CD4-positive, alpha-beta T cell (primary cell): ENCODE results near the gene LBHD2. TPM values are rescaled to one million over a fixed set of nuclear protein-coding genes. Genes with fewer than 3 reads are reported as not detected.

ENCODE experiments used
- ATAC-seq: fragments of 200-7000 bp; cut with Tn5 transposase; one replicate; pipeline ENCODE4 v1.10.0; 2022; ENCODE audit warnings: mild to moderate bottlenecking; ENCODE audit not compliant: poor library complexity
- CTCF ChIA-PET: fragments of 350-600 bp; sonication (Branson Sonifier 250); formaldehyde crosslinking; loops from one replicate; lab custom pipeline; 2021; ENCODE audit warnings: antibody characterized with exemption, inconsistent platforms; lab: Charles Lee
- POLR2A ChIA-PET: fragments of 350-600 bp; sonication (Branson Sonifier 250); formaldehyde crosslinking; loops from one replicate; lab custom pipeline; 2021; ENCODE audit warnings: antibody characterized with exemption, inconsistent platforms; lab: Charles Lee
- DNase-seq, 14 experiments: peaks; one replicate each; pipeline ENCODE4 v3.0.0-alpha.2; 2013 to 2020; ENCODE audit warnings: mixed read lengths in 2 of 14
- H3K27ac ChIP-seq, 2 donors: one replicate each; pipeline versions ENCODE4 v1.5.1 to v1.7.0; 2013; ENCODE audit warnings: low read length in 2 of 2, low read depth in 1 of 2, mild to moderate bottlenecking in 1 of 2
- H3K27me3 ChIP-seq, 2 experiments: 1 replicate in 1 of 2; 2 replicates in 1 of 2; pipeline versions ENCODE4 v1.6.1 to v1.7.0; 2013; ENCODE audit warnings: low read length in 2 of 2, control low read depth in 1 of 2, mild to moderate bottlenecking in 1 of 2, moderate library complexity in 1 of 2; ENCODE audit not compliant: insufficient read depth in 2 of 2, control insufficient read depth in 1 of 2
- H3K36me3 ChIP-seq: one replicate; pipeline ENCODE4 v1.6.1; 2013; ENCODE audit warnings: low read length, control low read depth; ENCODE audit not compliant: insufficient read depth
- H3K4me1 ChIP-seq: one replicate; pipeline ENCODE4 v1.6.1; 2013; ENCODE audit warnings: low read length, control low read depth; ENCODE audit not compliant: insufficient read depth
- H3K4me3 ChIP-seq: one replicate; pipeline ENCODE4 v1.5.1; 2013; ENCODE audit warnings: mild to moderate bottlenecking, low read length, moderate library complexity
- H3K9me3 ChIP-seq, 2 experiments: 1 replicate in 1 of 2; 2 replicates in 1 of 2; pipeline versions ENCODE4 v1.6.1 to v1.7.0; 2013; ENCODE audit warnings: low read length in 2 of 2, mild to moderate bottlenecking in 2 of 2, control low read depth in 1 of 2, moderate library complexity in 1 of 2; ENCODE audit not compliant: control insufficient read depth in 1 of 2, insufficient read depth in 1 of 2
- H3K27ac Mint-ChIP-seq: one replicate; pipeline ENCODE4 v1.8.0; 2020; ENCODE audit warnings: mixed read lengths
- H3K27me3 Mint-ChIP-seq: one replicate; pipeline ENCODE4 v1.8.0; 2021; ENCODE audit warnings: mixed read lengths
- H3K36me3 Mint-ChIP-seq: one replicate; pipeline ENCODE4 v1.8.0; 2021; ENCODE audit warnings: low read depth, mixed read lengths
- H3K4me1 Mint-ChIP-seq: one replicate; pipeline ENCODE4 v1.8.0; 2021; ENCODE audit warnings: low read depth, mixed read lengths
- H3K4me3 Mint-ChIP-seq: one replicate; pipeline ENCODE4 v1.8.0; 2020; ENCODE audit warnings: mild to moderate bottlenecking, mixed read lengths
- H3K9me3 Mint-ChIP-seq: one replicate; pipeline ENCODE4 v1.8.0; 2020; ENCODE audit warnings: mixed read lengths
- CTCF ChIP-seq: fragments of 200-600 bp; IDR thresholded peaks from one replicate; pipeline ENCODE4 v1.8.0; 2022; ENCODE audit warnings: antibody characterized with exemption, mild to moderate bottlenecking
- intact Hi-C, 2 experiments: fragments of 100-400 bp; cut with DNase I in 1 of 2; cut with micrococcal nuclease in 1 of 2; formaldehyde crosslinking; loops; one replicate each; pipeline versions ENCODE4 v1.15.1 to v1.9.0; 2023 to 2025; cut with DNase I, micrococcal nuclease
- total RNA-seq, 174 experiments: library from RNA in 2 of 174; stranded (reverse) in 2 of 174; gene quantifications; one replicate each; pipeline ENCODE4 v1.2.3 and lab custom pipeline; 2021 to 2026

The LBHD2 gene
- total RNA-seq, 2 experiments from 2014 or later = not detected

- H3K4me1 Mint-ChIP-seq = peaks cover 11% of the 10 kb centered on the region
- no peaks in the 10 kb centered on the region for H3K36me3 Mint-ChIP-seq
- DNase-seq (peak; percentile 25 to 82 (median 52)), ATAC-seq (peak; percentile 89)
- no peaks in the 10 kb centered on the region for H3K9me3 Mint-ChIP-seq
- no peak within 1 kb of the TSS for H3K27ac Mint-ChIP-seq
- intact Hi-C loops = loop anchor here in 1 of 2 experiments (1.0 to 5.0 kb wide), 3 partner anchors 17 to 280 kb away; partner anchors contain the start of gene TRAF3
- H3K27me3 ChIP-seq = peaks cover 6 to 12% of the 10 kb centered on the region in 2 experiments
- H3K27me3 Mint-ChIP-seq = peaks cover 15% of the 10 kb centered on the region
- ChIA-PET CTCF (interaction anchor here (0.5 to 1.1 kb wide), 2 partner anchors 9 kb away, joined by 3 to 4 read pairs; no protein-coding TSS in a partner anchor), POLR2A (no interaction called here)
- H3K4me3 ChIP-seq = peak within 1 kb of the TSS; percentile 52
- H3K36me3 ChIP-seq = no peaks in the 10 kb centered on the region
- H3K4me1 ChIP-seq = peaks cover 18% of the 10 kb centered on the region
- peak within 1 kb of the TSS; percentile 88 for H3K4me3 Mint-ChIP-seq
- TF ChIP-seq CTCF = no peak
- H3K27ac ChIP-seq = no peak within 1 kb of the TSS
- H3K9me3 ChIP-seq = peaks cover 0 to 7% of the 10 kb centered on the region in 2 experiments
Observed at GRCh38 chr14:103057372-103058163, 26.4 kb upstream of the LBHD2 start, which contains the start of gene CDC42BPB. TSS of gene CDC42BPB (minus strand) at chr14:103057549. CDS start at chr14:103057173, 376 bp downstream.

- Histone ChIP-seq H3K9me3 (peaks cover 0 to 7% of the 10 kb centered on the region in 2 experiments), H3K36me3 (no peaks in the 10 kb centered on the region), H3K27me3 (peaks cover 6 to 16% of the 10 kb centered on the region in 2 experiments), H3K4me3 (peak overlapping the region; percentile 36), H3K4me1 (peaks cover 18% of the 10 kb centered on the region), H3K27ac (no peak overlapping the region)
- Mint-ChIP-seq H3K27me3 (peaks cover 15% of the 10 kb centered on the region), H3K9me3 (no peaks in the 10 kb centered on the region), H3K27ac (no peak overlapping the region), H3K4me3 (peak overlapping the region; percentile 67), H3K4me1 (peaks cover 11% of the 10 kb centered on the region), H3K36me3 (no peaks in the 10 kb centered on the region)
- ATAC-seq = no peak
- intact Hi-C loops = loop anchor here in 1 of 2 experiments (5.0 kb wide), 1 partner anchor 281 kb away; the partner anchor contains the start of gene TRAF3
- POLR2A ChIA-PET = no interaction called here
- CTCF ChIA-PET = no interaction called here
- DNase-seq = no peak
- no peak for TF ChIP-seq CTCF
Observed at GRCh38 chr14:103058164-103059055, 25.6 kb upstream of the LBHD2 start.

- H3K27me3 ChIP-seq = peaks cover 6 to 16% of the 10 kb centered on the region in 2 experiments
- H3K4me3 ChIP-seq = no peak overlapping the region
- peaks cover 18% of the 10 kb centered on the region for H3K4me1 ChIP-seq
- H3K4me1 Mint-ChIP-seq = peaks cover 11% of the 10 kb centered on the region
- no peak for ATAC-seq
- peaks cover 0 to 7% of the 10 kb centered on the region in 2 experiments for H3K9me3 ChIP-seq
- H3K4me3 Mint-ChIP-seq = peak overlapping the region; percentile 67
- no peaks in the 10 kb centered on the region for H3K9me3 Mint-ChIP-seq
- no peaks in the 10 kb centered on the region for H3K36me3 Mint-ChIP-seq
- ChIA-PET POLR2A (no interaction called here), CTCF (interaction anchor here (0.6 kb wide), 1 partner anchor 584 kb away, joined by 3 read pairs; no protein-coding TSS in a partner anchor)
- DNase-seq = no peak
- H3K27me3 Mint-ChIP-seq = peaks cover 15% of the 10 kb centered on the region
- H3K36me3 ChIP-seq = no peaks in the 10 kb centered on the region
- intact Hi-C loops = loop anchor here in 1 of 2 experiments (5.0 kb wide), 1 partner anchor 282 kb away; the partner anchor contains the start of gene TRAF3
- H3K27ac ChIP-seq = no peak overlapping the region
- TF ChIP-seq CTCF = no peak
- H3K27ac Mint-ChIP-seq = no peak overlapping the region
Observed at GRCh38 chr14:103059556-103059955, 24.5 kb upstream of the LBHD2 start.
